Activated gamma-delta T cell treated with anti-CD3 and anti-CD28 coated beads, Interleukin-2, amount 50 U/mL, for 16 hours (primary cell): ENCODE data around the gene TXNDC11.
"Not testable (repeated sequence)": the region's sequence is repeated elsewhere in the genome, so short reads cannot be mapped to it uniquely, and the experiment has no call there.

Experiments used
- DNase-seq: peaks from one replicate; pipeline ENCODE4 v3.0.0-alpha.2; 2020; ENCODE audit warnings: low read depth

TXNDC11 gene

GRCh38 chr16:11742536-11743307 is at the start of gene TXNDC11:
Gene TXNDC11, minus strand, starts transcription at chr16:11742857. Its CDS starts 127 bp downstream, at chr16:11742730.
- peak; percentile 98 for DNase-seq

GRCh38 chr16:11791144-11791828 is 48.6 kb upstream of the TXNDC11 start:
- DNase-seq: no peak

- no peak for DNase-seq
These were observed 46.3 kb upstream of the TXNDC11 start for GRCh38 chr16:11788914-11789313.

GRCh38 chr16:11784980-11785599 is 42.4 kb upstream of the TXNDC11 start:
- not testable (repeated sequence) for DNase-seq

- not testable (repeated sequence) for DNase-seq
These were observed 41.7 kb upstream of the TXNDC11 start for GRCh38 chr16:11784381-11784780.

- no peak for DNase-seq
These were observed 41.3 kb upstream of the TXNDC11 start for GRCh38 chr16:11784038-11784369.

- DNase-seq: peak; percentile 31
These were observed 40.8 kb upstream of the TXNDC11 start for GRCh38 chr16:11783319-11784037.

- DNase-seq: no peak
These were observed 39.1 kb upstream of the TXNDC11 start for GRCh38 chr16:11781773-11782172.

GRCh38 chr16:11780991-11781680 is 38.5 kb upstream of the TXNDC11 start:
- DNase-seq: no peak

- DNase-seq: no peak
These were observed 36.4 kb upstream of the TXNDC11 start for GRCh38 chr16:11779074-11779473.

GRCh38 chr16:11774065-11774626 is 31.5 kb upstream of the TXNDC11 start:
- no peak for DNase-seq

- DNase-seq: no peak
These were observed 26.2 kb upstream of the TXNDC11 start for GRCh38 chr16:11768849-11769248.

- no peak for DNase-seq
These were observed 19.8 kb upstream of the TXNDC11 start for GRCh38 chr16:11762431-11762830.

- DNase-seq: no peak
These were observed 17.3 kb upstream of the TXNDC11 start for GRCh38 chr16:11759997-11760396.

- no peak for DNase-seq
These were observed 16.6 kb upstream of the TXNDC11 start for GRCh38 chr16:11759163-11759834.

GRCh38 chr16:11757671-11758545 is 15.3 kb upstream of the TXNDC11 start:
- DNase-seq: no peak

GRCh38 chr16:11756248-11756647 is 13.6 kb upstream of the TXNDC11 start:
- no peak for DNase-seq

- no peak for DNase-seq
These were observed 12.5 kb upstream of the TXNDC11 start for GRCh38 chr16:11755022-11755760.

GRCh38 chr16:11752856-11753255 is 10.2 kb upstream of the TXNDC11 start:
- no peak for DNase-seq
